ENCODE data around the gene GASK1B. TPM values are rescaled to one million over a fixed set of nuclear protein-coding genes. Genes with fewer than 3 reads are reported as not detected.

The GASK1B gene
- total and polyA plus RNA-seq, 2 of the 4 experiments (the other 2 are of a cell fraction) = 4.1 to 5.4 TPM

DNA sequence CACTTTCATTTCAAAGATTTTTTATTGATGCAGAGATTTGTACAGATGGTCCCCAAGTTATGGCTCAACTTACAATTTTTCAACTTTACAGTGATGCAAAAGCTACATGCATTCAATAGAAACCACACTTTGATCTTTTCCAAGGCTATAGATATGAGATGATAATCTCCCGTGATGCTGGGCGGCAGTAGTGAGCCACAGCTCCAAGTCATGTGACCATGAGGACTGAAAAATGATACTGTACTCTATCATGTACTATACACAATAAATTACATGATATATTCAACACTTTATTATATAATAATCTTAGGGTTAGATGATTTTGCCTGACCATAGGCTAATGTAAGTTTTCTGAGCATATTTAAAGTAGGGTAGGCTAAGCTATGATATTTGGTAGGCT, 14.0 kb upstream of the GASK1B start:
- CTCF ChIA-PET = interaction anchor here (0.5 to 0.6 kb wide), 2 partner anchors 176 to 855 kb away, joined by 3 read pairs; no protein-coding TSS in a partner anchor
- no peak for TF ChIP-seq ELK1 (IDR thresholded peaks at IDR 0.05; ENCODE audit: borderline replicate concordance, low read depth, low read length)
- no peak for TF ChIP-seq RFX5 (IDR thresholded peaks at IDR 0.05; ENCODE audit: low read depth, low read length)
- no peak for TF ChIP-seq RAD21 (IDR thresholded peaks at IDR 0.05; ENCODE audit: low read length)
- Histone ChIP-seq H3K79me1 (ENCODE audit: low read depth in 1 of 2, low read length in 2 of 2) (no peaks in the 10 kb centered on the region), H3K14ac (replicated peaks; ENCODE audit: low read depth, low read length) (no peak overlapping the region), H3K27ac (ENCODE audit: insufficient read depth, low read length) (no peak overlapping the region), H2AK5ac (ENCODE audit: low read depth, low read length) (no peak overlapping the region), H4K5ac (ENCODE audit: low read depth, low read length) (no peak overlapping the region), H3K18ac (ENCODE audit: low read depth, low read length) (no peak overlapping the region), H3K4me1 (ENCODE audit: control insufficient read depth, insufficient read depth, low read length) (no peaks in the 10 kb centered on the region), H2AFZ (replicated peaks; ENCODE audit: low read length, poor library complexity) (no peak overlapping the region), H3K36me3 (ENCODE audit: control insufficient read depth, insufficient read depth, low read length) (no peaks in the 10 kb centered on the region), H4K8ac (ENCODE audit: low read depth in 2 of 2, low read length in 2 of 2) (no peak overlapping the region), H2AK9ac (replicated peaks; ENCODE audit: low read depth, low read length, poor library complexity) (no peak overlapping the region), H3K9me3 (ENCODE audit: control insufficient read depth, insufficient read depth, low read length) (no peaks in the 10 kb centered on the region), H2BK15ac (ENCODE audit: low read depth, low read length) (no peak overlapping the region), H3K56ac (ENCODE audit: extremely low read depth, insufficient read depth, low read length) (no peak overlapping the region), H3K9me1 (ENCODE audit: insufficient read depth, low read length) (no peaks in the 10 kb centered on the region), H2BK20ac (ENCODE audit: low read depth, low read length) (no peak overlapping the region), H4K91ac (ENCODE audit: insufficient read depth, low read depth, low read length) (no peak overlapping the region), H2BK5ac (ENCODE audit: low read depth, low read length, poor library complexity, severe bottlenecking) (no peak overlapping the region), H3K23ac (ENCODE audit: low read depth, low read length) (no peak overlapping the region), H2BK120ac (ENCODE audit: low read depth, low read length) (no peak overlapping the region), H3K9ac (ENCODE audit: low read depth, low read length) (no peak overlapping the region), H3K4ac (ENCODE audit: low read depth, low read length) (no peak overlapping the region), H4K20me1 (ENCODE audit: insufficient read depth, low read length) (no peaks in the 10 kb centered on the region), H3K4me3 (ENCODE audit: insufficient read depth, low read depth, low read length) (no peak overlapping the region), H3K4me2 (ENCODE audit: low read depth, low read length) (no peak overlapping the region), H3K27me3 (ENCODE audit: control insufficient read depth, insufficient read depth, low read length) (no peaks in the 10 kb centered on the region; the same call in 1 of the 2 replicates)
- in situ Hi-C loops (cut with MboI; ENCODE audit: low sequenced_read_pairs) (loop anchor here (25.0 kb wide), 1 partner anchor 975 kb away; the partner anchor contains the start of gene GRIA2), dilution Hi-C loops (cut with HindIII; ENCODE audit: low sequenced_read_pairs, unreplicated experiment) (loop anchor here (25.0 kb wide), 1 partner anchor 175 kb away; no protein-coding TSS in a partner anchor), intact Hi-C loops (cut with micrococcal nuclease) (no loop called here)
- DNase-seq (no peak), ATAC-seq (ENCODE audit: low read depth) (no peak)
- POLR2A ChIA-PET (ENCODE audit: unreplicated experiment) = no interaction called here
- no TSS peak for BruUV-seq (replicated peaks)
- WGBS, 2 experiments (ENCODE audit: extremely low coverage in 2 of 2, insufficient read length in 1 of 2) = no CpG with 5 or more reads among the region's 2 CpGs
